ENCODE results near the gene ISG20.

- TF ChIP-seq CTCF (IDR thresholded peaks at IDR 0.05; ENCODE audit: insufficient read depth, low read depth, low read length) (no peak), EZH2 (IDR thresholded peaks at IDR 0.05; ENCODE audit: insufficient read depth, low read length) (no peak)
These were observed 20.4 kb downstream of the ISG20 start for GRCh38 chr15:88658972-88659931.
